Natural killer cell (primary cell): ENCODE measurements around the gene CLEC4D. TPM values are rescaled to one million over a fixed set of nuclear protein-coding genes. Genes with fewer than 3 reads are reported as not detected.

ENCODE experiments used
- ATAC-seq, 3 donors: fragments of 150-1000 bp in 2 of 3; fragments of 200-7000 bp in 1 of 3; cut with Tn5 transposase; 1 replicate in 1 of 3; 2 replicates in 2 of 3; pipeline ENCODE4 v1.10.0; 2021; ENCODE audit warnings: mild to moderate bottlenecking in 2 of 3, moderate library complexity in 2 of 3
- DNase-seq, 2 donors: peaks; one replicate each; pipeline versions ENCODE4 v3.0.0 to v3.0.0-alpha.2; 2013 to 2021; ENCODE audit warnings: mixed read lengths in 1 of 2
- H3K27ac ChIP-seq: one replicate; pipeline ENCODE4 v1.5.1; 2013; ENCODE audit warnings: mild to moderate bottlenecking, low read length
- H3K27me3 ChIP-seq: one replicate; pipeline ENCODE4 v1.6.1; 2013; ENCODE audit warnings: low read length; ENCODE audit not compliant: control insufficient read depth, insufficient read depth
- H3K36me3 ChIP-seq: one replicate; pipeline ENCODE4 v1.6.1; 2013; ENCODE audit warnings: low read length; ENCODE audit not compliant: control insufficient read depth, insufficient read depth
- H3K4me1 ChIP-seq: one replicate; pipeline ENCODE4 v1.6.1; 2013; ENCODE audit warnings: low read length; ENCODE audit not compliant: control insufficient read depth, insufficient read depth
- H3K4me3 ChIP-seq: one replicate; pipeline ENCODE4 v1.5.1; 2013; ENCODE audit warnings: low read length
- H3K9me3 ChIP-seq: one replicate; pipeline ENCODE4 v1.6.1; 2013; ENCODE audit warnings: low read length; ENCODE audit not compliant: control insufficient read depth, insufficient read depth
- H3K27ac Mint-ChIP-seq, 2 donors: one replicate each; pipeline ENCODE4 v1.8.0; 2022; ENCODE audit warnings: mild to moderate bottlenecking in 2 of 2, mixed read lengths in 2 of 2, moderate library complexity in 1 of 2
- H3K27me3 Mint-ChIP-seq, 2 donors: one replicate each; pipeline ENCODE4 v1.8.0; 2022; ENCODE audit warnings: low read depth in 2 of 2, mixed read lengths in 2 of 2
- H3K36me3 Mint-ChIP-seq: one replicate; pipeline ENCODE4 v1.8.0; 2022; ENCODE audit warnings: mixed read lengths
- H3K4me1 Mint-ChIP-seq, 2 donors: one replicate each; pipeline ENCODE4 v1.8.0; 2022; ENCODE audit warnings: mixed read lengths in 2 of 2
- H3K4me3 Mint-ChIP-seq: one replicate; pipeline ENCODE4 v1.8.0; 2022; ENCODE audit warnings: mild to moderate bottlenecking, moderate library complexity, mixed read lengths
- H3K9me3 Mint-ChIP-seq, 2 donors: one replicate each; pipeline ENCODE4 v1.8.0; 2022; ENCODE audit warnings: mixed read lengths in 2 of 2
- WGBS: methylation state at CpG from one replicate; pipeline ENCODE4 v1.1.7; 2013; ENCODE audit warnings: missing lambda C conversion rate; ENCODE audit not compliant: insufficient coverage; 5-methylcytosine and 5-hydroxymethylcytosine counted together
- intact Hi-C: fragments of 100-400 bp; cut with micrococcal nuclease; formaldehyde crosslinking; loops from one replicate; pipeline ENCODE4 v1.14.2; 2022
- total RNA-seq, 4 donors: library from RNA; stranded (reverse); fragments of 120-200 nt in 1 of 4; gene quantifications; one replicate each; pipeline versions ENCODE4 v1.2.3 to v1.2.4, GENCODE V29; 2013 to 2022
- TF ChIP-seq, protein P1 (sequence below): fragments of 200-600 bp; IDR thresholded peaks from one replicate; pipeline ENCODE4 v1.8.0; 2022; ENCODE audit warnings: antibody characterized with exemption

Gene CLEC4D
- 1 to 10 TPM in 1 of 3 donors, under 1 TPM in 1, not detected in 1; 0.50 to 1.7 TPM for total RNA-seq
- total RNA-seq (2013) = 0.25 TPM

DNA sequence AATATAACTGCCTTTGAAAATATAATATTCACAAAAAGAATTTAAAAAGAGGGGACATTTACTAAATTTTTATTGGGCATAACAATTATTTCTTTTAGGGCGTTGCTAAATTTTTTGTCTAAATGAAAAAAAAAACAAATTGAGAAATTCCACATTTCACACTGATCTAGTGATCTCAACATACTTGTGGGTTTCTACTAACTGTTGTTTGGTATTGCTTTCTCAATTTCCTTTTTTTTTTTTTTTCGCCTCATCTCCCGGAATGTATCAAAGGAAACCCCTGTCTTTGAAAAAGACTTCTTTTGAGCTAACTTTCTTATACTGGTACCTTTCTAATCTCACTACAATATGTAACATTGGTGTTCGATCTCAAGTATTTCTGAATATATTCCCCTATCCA lies at the start of gene CLEC4D:
TSS of gene CLEC4D (plus strand) at position 248 of the 400 bp plus-strand sequence. CDS start 230 bp downstream, outside the sequence.
- H3K4me1 Mint-ChIP-seq = no peaks in the 10 kb centered on the region
- H3K4me1 ChIP-seq = no peaks in the 10 kb centered on the region
- ATAC-seq = no peak

DNA sequence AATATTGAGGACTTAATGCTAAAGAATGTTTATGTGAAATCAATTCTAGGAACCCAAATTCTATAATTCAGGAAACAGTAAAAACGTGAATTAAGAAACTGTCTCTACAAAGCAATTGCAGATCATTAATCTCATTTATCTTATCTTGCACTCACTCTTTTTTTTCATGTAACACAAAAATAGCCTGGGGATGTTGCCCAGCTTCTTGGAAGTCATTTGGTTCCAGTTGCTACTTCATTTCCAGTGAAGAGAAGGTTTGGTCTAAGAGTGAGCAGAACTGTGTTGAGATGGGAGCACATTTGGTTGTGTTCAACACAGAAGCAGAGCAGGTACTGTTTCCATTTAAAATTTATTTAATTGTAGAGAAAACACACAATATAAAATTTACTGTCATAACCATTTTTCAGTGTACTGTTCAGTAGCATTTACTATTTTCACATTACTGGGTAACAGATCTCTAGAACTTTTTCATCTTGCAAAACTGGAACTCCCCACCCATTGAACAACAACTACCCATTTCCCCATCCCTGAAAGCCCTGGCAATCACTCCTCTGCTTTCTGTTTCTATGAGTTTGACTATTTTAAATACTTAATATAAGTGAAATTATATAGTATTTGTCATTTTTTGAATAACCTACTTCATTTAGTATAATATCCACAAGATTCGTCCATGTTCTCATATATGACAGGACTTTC lies 47.9 kb upstream of the CLEC4D start:
- H3K9me3 ChIP-seq = no peaks in the 10 kb centered on the region
- H3K4me1 Mint-ChIP-seq = no peaks in the 10 kb centered on the region
- TF ChIP-seq, protein P1, sequence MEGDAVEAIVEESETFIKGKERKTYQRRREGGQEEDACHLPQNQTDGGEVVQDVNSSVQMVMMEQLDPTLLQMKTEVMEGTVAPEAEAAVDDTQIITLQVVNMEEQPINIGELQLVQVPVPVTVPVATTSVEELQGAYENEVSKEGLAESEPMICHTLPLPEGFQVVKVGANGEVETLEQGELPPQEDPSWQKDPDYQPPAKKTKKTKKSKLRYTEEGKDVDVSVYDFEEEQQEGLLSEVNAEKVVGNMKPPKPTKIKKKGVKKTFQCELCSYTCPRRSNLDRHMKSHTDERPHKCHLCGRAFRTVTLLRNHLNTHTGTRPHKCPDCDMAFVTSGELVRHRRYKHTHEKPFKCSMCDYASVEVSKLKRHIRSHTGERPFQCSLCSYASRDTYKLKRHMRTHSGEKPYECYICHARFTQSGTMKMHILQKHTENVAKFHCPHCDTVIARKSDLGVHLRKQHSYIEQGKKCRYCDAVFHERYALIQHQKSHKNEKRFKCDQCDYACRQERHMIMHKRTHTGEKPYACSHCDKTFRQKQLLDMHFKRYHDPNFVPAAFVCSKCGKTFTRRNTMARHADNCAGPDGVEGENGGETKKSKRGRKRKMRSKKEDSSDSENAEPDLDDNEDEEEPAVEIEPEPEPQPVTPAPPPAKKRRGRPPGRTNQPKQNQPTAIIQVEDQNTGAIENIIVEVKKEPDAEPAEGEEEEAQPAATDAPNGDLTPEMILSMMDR = no peak
- no peak overlapping the region for H3K4me3 ChIP-seq
- H3K36me3 Mint-ChIP-seq = no peaks in the 10 kb centered on the region
- no peaks in the 10 kb centered on the region for H3K27me3 ChIP-seq
- no peak for DNase-seq
- 0% methylated on average over 1 of the region's 2 CpGs for whole genome bisulfite sequencing
- intact Hi-C loops = no loop called here
- no peaks in the 10 kb centered on the region for H3K9me3 Mint-ChIP-seq
- H3K4me3 Mint-ChIP-seq = no peak overlapping the region
- no peak overlapping the region for H3K27ac Mint-ChIP-seq
- no peaks in the 10 kb centered on the region for H3K4me1 ChIP-seq
- H3K27me3 Mint-ChIP-seq = peaks cover 4 to 39% of the 10 kb centered on the region in 2 donors
- H3K27ac ChIP-seq = no peak overlapping the region
- ATAC-seq = no peak
- no peaks in the 10 kb centered on the region for H3K36me3 ChIP-seq

More for the DNA sequence above, at the start of gene CLEC4D:
- TF ChIP-seq, protein P1 = no peak
- H3K4me3 Mint-ChIP-seq = no peak within 1 kb of the TSS
- H3K36me3 Mint-ChIP-seq = no peaks in the 10 kb centered on the region
- peaks cover 4% of the 10 kb centered on the region for H3K27me3 ChIP-seq
- no peak within 1 kb of the TSS for H3K4me3 ChIP-seq
- H3K9me3 Mint-ChIP-seq = no peaks in the 10 kb centered on the region
- intact Hi-C loops = no loop called here
- H3K27me3 Mint-ChIP-seq = peaks cover 17 to 47% of the 10 kb centered on the region in 2 donors
- no peaks in the 10 kb centered on the region for H3K36me3 ChIP-seq
- no peak within 1 kb of the TSS for H3K27ac ChIP-seq
- WGBS = 89% methylated on average over 1 of the region's 4 CpGs
- H3K9me3 ChIP-seq = no peaks in the 10 kb centered on the region
- H3K27ac Mint-ChIP-seq = no peak within 1 kb of the TSS
- no peak for DNase-seq

DNA sequence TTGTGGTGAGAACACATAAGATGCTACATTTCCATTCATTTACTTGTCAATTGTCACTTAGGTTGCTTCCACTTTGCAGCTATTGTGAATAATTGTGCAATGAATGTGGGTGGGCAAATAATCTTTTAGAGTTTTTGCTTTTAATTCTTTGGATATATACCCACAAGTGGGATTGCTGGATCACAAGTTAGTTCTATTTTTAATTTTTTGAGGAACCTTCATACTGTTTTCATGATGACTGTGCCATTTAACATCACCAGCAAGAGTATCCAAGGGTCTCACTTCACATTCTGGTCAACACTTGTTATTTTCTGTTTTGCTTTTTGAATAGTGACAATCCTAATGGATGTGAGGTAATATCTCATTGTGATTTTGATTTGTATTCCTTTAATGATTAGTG lies 47.1 kb upstream of the CLEC4D start:
- no peak for DNase-seq
- Mint-ChIP-seq H3K4me1 (no peaks in the 10 kb centered on the region), H3K4me3 (no peak overlapping the region), H3K27ac (no peak overlapping the region), H3K27me3 (peaks cover 9 to 46% of the 10 kb centered on the region in 2 donors), H3K9me3 (no peaks in the 10 kb centered on the region), H3K36me3 (no peaks in the 10 kb centered on the region)
- no peak overlapping the region for H3K27ac ChIP-seq
- intact Hi-C loops = no loop called here
- ATAC-seq = no peak
- H3K4me3 ChIP-seq = no peak overlapping the region
- H3K9me3 ChIP-seq = no peaks in the 10 kb centered on the region
- no peaks in the 10 kb centered on the region for H3K36me3 ChIP-seq
- no peaks in the 10 kb centered on the region for H3K27me3 ChIP-seq
- no peaks in the 10 kb centered on the region for H3K4me1 ChIP-seq
- TF ChIP-seq, protein P1 = no peak

DNA sequence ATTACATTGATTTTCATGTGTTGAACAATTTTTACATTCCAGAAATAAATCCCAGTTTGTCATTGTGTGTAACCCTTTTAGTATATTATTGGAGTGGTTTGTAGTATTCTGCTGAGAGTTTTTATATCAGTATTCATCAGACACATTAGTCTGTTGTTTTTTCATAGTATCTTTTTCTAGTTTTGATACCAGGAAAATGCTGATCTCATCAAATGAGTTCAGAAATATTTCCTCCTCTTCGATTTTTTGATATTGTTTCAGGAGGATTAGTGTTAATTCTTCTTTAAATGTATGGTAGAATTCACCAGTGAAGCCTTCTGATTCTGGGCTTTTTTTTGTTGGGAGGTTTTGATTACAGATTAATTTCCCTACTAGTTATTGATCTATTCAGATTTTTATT lies 42.2 kb upstream of the CLEC4D start:
- DNase-seq (no peak), ATAC-seq (no peak)
- TF ChIP-seq, protein P1 = no peak
- Histone ChIP-seq H3K36me3 (no peaks in the 10 kb centered on the region), H3K4me1 (no peaks in the 10 kb centered on the region), H3K27me3 (peaks cover 3% of the 10 kb centered on the region), H3K9me3 (no peaks in the 10 kb centered on the region), H3K27ac (no peak overlapping the region), H3K4me3 (no peak overlapping the region)
- Mint-ChIP-seq H3K4me3 (no peak overlapping the region), H3K27ac (no peak overlapping the region), H3K4me1 (no peaks in the 10 kb centered on the region), H3K36me3 (no peaks in the 10 kb centered on the region), H3K9me3 (no peaks in the 10 kb centered on the region), H3K27me3 (peaks cover 18 to 69% of the 10 kb centered on the region in 2 donors)
- intact Hi-C loops = no loop called here
- 89% methylated on average over 1 of the region's 1 CpG for WGBS
